HepG2 (cell line): ENCODE data around the gene AURKA. TPM values are rescaled to one million over a fixed set of nuclear protein-coding genes. Genes with fewer than 3 reads are reported as not detected.
A peak's percentile ranks its signal among the peaks of the same experiment; 100 is the strongest.

Experiments used
- ATAD3A ChIP-seq: sonication (generic); formaldehyde crosslinking; IDR thresholded peaks from 2 replicates; pipeline ENCODE4 v1.4.0; 2020; ENCODE audit warnings: missing genetic modification reagents
- CBX5 ChIP-seq: sonication (generic); formaldehyde crosslinking; IDR thresholded peaks from 2 replicates; pipeline ENCODE4 v1.4.0; 2020; ENCODE audit warnings: missing genetic modification reagents, borderline replicate concordance
- ERF ChIP-seq: IDR thresholded peaks from 2 replicates; pipeline ENCODE4 v1.6.1; 2018; ENCODE audit warnings: missing biosample characterization, missing genetic modification reagents
- KLF15 ChIP-seq: sonication (generic); formaldehyde crosslinking; IDR thresholded peaks from 2 replicates; pipeline ENCODE4 v1.8.1; 2023; ENCODE audit warnings: borderline replicate concordance, mild to moderate bottlenecking, inconsistent platforms, missing genetic modification reagents, mixed read lengths
- PAF1 ChIP-seq: IDR thresholded peaks from 2 replicates; pipeline ENCODE4 v1.6.1; 2016; ENCODE audit warnings: missing genetic modification reagents, missing compliant biosample characterization
- RXRA ChIP-seq: sonication (generic); formaldehyde crosslinking; IDR thresholded peaks from 2 replicates; pipeline ENCODE4 v1.5.1; 2020; ENCODE audit warnings: missing genetic modification reagents
- TGIF2 ChIP-seq: IDR thresholded peaks from 2 replicates; pipeline ENCODE4 v1.6.1; 2016; ENCODE audit warnings: control low read depth, missing compliant biosample characterization
- ZBTB8A ChIP-seq: sonication (generic); formaldehyde crosslinking; IDR thresholded peaks from 2 replicates; pipeline ENCODE4 v1.4.0; 2020; ENCODE audit warnings: mild to moderate bottlenecking, low read depth, missing genetic modification reagents, borderline replicate concordance
- ZC3H4 ChIP-seq: sonication (generic); formaldehyde crosslinking; IDR thresholded peaks from 2 replicates; pipeline ENCODE4 v1.4.0; 2020; ENCODE audit warnings: missing genetic modification reagents, borderline replicate concordance
- ZNF451 ChIP-seq: sonication (generic); formaldehyde crosslinking; IDR thresholded peaks from 2 replicates; pipeline ENCODE4 v1.5.0; 2020; ENCODE audit warnings: mild to moderate bottlenecking, missing genetic modification reagents
- ZNF496 ChIP-seq: sonication (generic); formaldehyde crosslinking; IDR thresholded peaks from 2 replicates; pipeline ENCODE4 v1.8.1; 2023; ENCODE audit warnings: mild to moderate bottlenecking, moderate library complexity, missing genetic modification reagents; ENCODE audit not compliant: insufficient replicate concordance
- ZNF569 ChIP-seq: sonication (generic); formaldehyde crosslinking; IDR thresholded peaks from 2 replicates; pipeline ENCODE4 v1.5.0; 2020; ENCODE audit warnings: mild to moderate bottlenecking, missing genetic modification reagents, moderate library complexity, borderline replicate concordance
- ZNF773 ChIP-seq: sonication (generic); formaldehyde crosslinking; IDR thresholded peaks from 2 replicates; pipeline ENCODE4 v1.4.0; 2020; ENCODE audit warnings: missing genetic modification reagents, borderline replicate concordance
- polyA plus RNA-seq, 8 experiments: library from polyadenylated mRNA; depleted of rRNA in 3 of 8; stranded (reverse) in 7 of 8; unstranded in 1 of 8; fragments of >200 nt; fragmentation: Illumina TruSeq in 4 of 8; extraction: Trizol in 4 of 8; gene quantifications; 2 replicates each; pipeline versions ENCODE4 v1.2.1 to v1.2.3, GENCODE V29; 2011 to 2016; ENCODE audit warnings: low read depth in 4 of 8, missing spikeins in 1 of 8, mixed read lengths in 1 of 8; ENCODE audit not compliant: insufficient read depth in 1 of 8
- total RNA-seq, 5 experiments: library from RNA; depleted of rRNA; stranded (reverse); fragments of >200 nt; fragmentation: Illumina TruSeq; extraction: Trizol; gene quantifications; 2 replicates each; pipeline ENCODE4 v1.2.3, GENCODE V29; 2016; ENCODE audit warnings: low read depth in 1 of 5
- TF ChIP-seq, protein P1 (sequence below): sonication (generic); formaldehyde crosslinking; IDR thresholded peaks from 2 replicates; pipeline ENCODE4 v1.4.0; 2020; ENCODE audit warnings: mild to moderate bottlenecking, missing genetic modification reagents
- TF ChIP-seq, protein P2 (sequence below): sonication (generic); formaldehyde crosslinking; IDR thresholded peaks from 2 replicates; pipeline ENCODE4 v1.5.0; 2020; ENCODE audit warnings: missing genetic modification reagents
- TF ChIP-seq, protein P3 (sequence below): IDR thresholded peaks from 2 replicates; pipeline ENCODE4 v1.6.1; 2016; ENCODE audit warnings: control low read depth
- TF ChIP-seq, protein P4 (sequence below): sonication (generic); formaldehyde crosslinking; IDR thresholded peaks from 2 replicates; pipeline ENCODE4 v1.9.0; 2022; ENCODE audit warnings: low read depth, missing genetic modification reagents
- TF ChIP-seq, protein P5 (sequence below): sonication (generic); formaldehyde crosslinking; IDR thresholded peaks from 2 replicates; pipeline ENCODE4 v1.8.0; 2022; ENCODE audit warnings: missing genetic modification reagents, mild to moderate bottlenecking, moderate library complexity, borderline replicate concordance

Gene AURKA
- total and polyA plus RNA-seq, 2 of the 13 experiments (the other 11 are each of a cell fraction or from before 2014, with no cell fraction given) = 96.4 to 224 TPM

DNA sequence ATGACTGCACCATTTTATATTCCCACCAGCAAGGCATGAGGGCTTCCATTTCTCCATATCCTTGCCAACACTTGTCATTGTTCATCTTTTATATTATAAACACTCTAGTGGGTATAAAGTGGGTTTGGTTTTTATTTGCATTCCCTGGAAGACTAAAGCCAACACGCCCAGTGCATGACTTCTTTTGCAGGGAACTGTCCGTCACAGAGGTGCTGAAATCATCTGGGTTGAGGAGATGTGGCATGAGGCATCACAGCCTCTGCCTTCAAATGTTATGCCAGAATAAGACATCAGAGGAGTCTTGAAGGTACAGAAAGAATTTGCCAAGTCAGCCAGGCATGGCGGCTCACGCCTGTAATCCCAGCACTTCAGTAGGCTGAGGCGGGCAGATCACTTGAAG, 63.2 kb downstream of the AURKA start (continued):
- TF ChIP-seq, protein P1, sequence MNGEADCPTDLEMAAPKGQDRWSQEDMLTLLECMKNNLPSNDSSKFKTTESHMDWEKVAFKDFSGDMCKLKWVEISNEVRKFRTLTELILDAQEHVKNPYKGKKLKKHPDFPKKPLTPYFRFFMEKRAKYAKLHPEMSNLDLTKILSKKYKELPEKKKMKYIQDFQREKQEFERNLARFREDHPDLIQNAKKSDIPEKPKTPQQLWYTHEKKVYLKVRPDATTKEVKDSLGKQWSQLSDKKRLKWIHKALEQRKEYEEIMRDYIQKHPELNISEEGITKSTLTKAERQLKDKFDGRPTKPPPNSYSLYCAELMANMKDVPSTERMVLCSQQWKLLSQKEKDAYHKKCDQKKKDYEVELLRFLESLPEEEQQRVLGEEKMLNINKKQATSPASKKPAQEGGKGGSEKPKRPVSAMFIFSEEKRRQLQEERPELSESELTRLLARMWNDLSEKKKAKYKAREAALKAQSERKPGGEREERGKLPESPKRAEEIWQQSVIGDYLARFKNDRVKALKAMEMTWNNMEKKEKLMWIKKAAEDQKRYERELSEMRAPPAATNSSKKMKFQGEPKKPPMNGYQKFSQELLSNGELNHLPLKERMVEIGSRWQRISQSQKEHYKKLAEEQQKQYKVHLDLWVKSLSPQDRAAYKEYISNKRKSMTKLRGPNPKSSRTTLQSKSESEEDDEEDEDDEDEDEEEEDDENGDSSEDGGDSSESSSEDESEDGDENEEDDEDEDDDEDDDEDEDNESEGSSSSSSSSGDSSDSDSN = no peak
- TF ChIP-seq CBX5 = no peak
- no peak for TF ChIP-seq ZNF496 (CRISPR knock-in tag)
- TF ChIP-seq ZNF451 (CRISPR knock-in tag) = no peak
- TF ChIP-seq, protein P2, sequence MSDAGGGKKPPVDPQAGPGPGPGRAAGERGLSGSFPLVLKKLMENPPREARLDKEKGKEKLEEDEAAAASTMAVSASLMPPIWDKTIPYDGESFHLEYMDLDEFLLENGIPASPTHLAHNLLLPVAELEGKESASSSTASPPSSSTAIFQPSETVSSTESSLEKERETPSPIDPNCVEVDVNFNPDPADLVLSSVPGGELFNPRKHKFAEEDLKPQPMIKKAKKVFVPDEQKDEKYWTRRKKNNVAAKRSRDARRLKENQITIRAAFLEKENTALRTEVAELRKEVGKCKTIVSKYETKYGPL = no peak
- no peak for TF ChIP-seq ZC3H4 (CRISPR knock-in tag)
- no peak for TF ChIP-seq PAF1 (CRISPR knock-in tag)
- TF ChIP-seq, protein P3, sequence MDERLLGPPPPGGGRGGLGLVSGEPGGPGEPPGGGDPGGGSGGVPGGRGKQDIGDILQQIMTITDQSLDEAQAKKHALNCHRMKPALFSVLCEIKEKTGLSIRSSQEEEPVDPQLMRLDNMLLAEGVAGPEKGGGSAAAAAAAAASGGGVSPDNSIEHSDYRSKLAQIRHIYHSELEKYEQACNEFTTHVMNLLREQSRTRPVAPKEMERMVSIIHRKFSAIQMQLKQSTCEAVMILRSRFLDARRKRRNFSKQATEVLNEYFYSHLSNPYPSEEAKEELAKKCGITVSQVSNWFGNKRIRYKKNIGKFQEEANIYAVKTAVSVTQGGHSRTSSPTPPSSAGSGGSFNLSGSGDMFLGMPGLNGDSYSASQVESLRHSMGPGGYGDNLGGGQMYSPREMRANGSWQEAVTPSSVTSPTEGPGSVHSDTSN (CRISPR knock-in tag) = no peak
- TF ChIP-seq ZNF773 = 0 out of 2 replicates have a peak, but pooled peaks have one; percentile 34
- 0 out of 2 replicates have a peak, but pooled peaks have one; percentile 29 for TF ChIP-seq ERF
- TF ChIP-seq KLF15 (CRISPR knock-in tag) = no peak
- TF ChIP-seq, protein P4, sequence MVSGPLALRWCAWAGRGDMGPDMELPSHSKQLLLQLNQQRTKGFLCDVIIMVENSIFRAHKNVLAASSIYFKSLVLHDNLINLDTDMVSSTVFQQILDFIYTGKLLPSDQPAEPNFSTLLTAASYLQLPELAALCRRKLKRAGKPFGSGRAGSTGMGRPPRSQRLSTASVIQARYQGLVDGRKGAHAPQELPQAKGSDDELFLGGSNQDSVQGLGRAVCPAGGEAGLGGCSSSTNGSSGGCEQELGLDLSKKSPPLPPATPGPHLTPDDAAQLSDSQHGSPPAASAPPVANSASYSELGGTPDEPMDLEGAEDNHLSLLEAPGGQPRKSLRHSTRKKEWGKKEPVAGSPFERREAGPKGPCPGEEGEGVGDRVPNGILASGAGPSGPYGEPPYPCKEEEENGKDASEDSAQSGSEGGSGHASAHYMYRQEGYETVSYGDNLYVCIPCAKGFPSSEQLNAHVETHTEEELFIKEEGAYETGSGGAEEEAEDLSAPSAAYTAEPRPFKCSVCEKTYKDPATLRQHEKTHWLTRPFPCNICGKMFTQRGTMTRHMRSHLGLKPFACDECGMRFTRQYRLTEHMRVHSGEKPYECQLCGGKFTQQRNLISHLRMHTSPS = no peak
- no peak for TF ChIP-seq ZNF569
- TF ChIP-seq ZBTB8A (CRISPR knock-in tag) = no peak
- no peak for TF ChIP-seq TGIF2 (CRISPR knock-in tag)
- no peak for TF ChIP-seq RXRA (CRISPR knock-in tag)
- TF ChIP-seq ATAD3A (CRISPR knock-in tag) = no peak
- TF ChIP-seq, protein P5, sequence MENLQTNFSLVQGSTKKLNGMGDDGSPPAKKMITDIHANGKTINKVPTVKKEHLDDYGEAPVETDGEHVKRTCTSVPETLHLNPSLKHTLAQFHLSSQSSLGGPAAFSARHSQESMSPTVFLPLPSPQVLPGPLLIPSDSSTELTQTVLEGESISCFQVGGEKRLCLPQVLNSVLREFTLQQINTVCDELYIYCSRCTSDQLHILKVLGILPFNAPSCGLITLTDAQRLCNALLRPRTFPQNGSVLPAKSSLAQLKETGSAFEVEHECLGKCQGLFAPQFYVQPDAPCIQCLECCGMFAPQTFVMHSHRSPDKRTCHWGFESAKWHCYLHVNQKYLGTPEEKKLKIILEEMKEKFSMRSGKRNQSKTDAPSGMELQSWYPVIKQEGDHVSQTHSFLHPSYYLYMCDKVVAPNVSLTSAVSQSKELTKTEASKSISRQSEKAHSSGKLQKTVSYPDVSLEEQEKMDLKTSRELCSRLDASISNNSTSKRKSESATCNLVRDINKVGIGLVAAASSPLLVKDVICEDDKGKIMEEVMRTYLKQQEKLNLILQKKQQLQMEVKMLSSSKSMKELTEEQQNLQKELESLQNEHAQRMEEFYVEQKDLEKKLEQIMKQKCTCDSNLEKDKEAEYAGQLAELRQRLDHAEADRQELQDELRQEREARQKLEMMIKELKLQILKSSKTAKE (CRISPR knock-in tag) = no peak
